Keratinocyte (primary cell): ENCODE measurements around the gene C16orf90.

Experiments used
- EZH2 ChIP-seq: IDR thresholded peaks from one replicate; pipeline ENCODE4 v1.6.1; 2012; ENCODE audit warnings: inconsistent platforms, mild to moderate bottlenecking, low read length, moderate library complexity
- TF ChIP-seq, protein P1 (sequence below), 3 experiments: IDR thresholded peaks in 1 of 3; conservative IDR thresholded peaks in 1 of 3; optimal IDR thresholded peaks in 1 of 3; 2 replicates in 2 of 3; 3 replicates in 1 of 3; pipeline versions ENCODE3 to v1.5.1; 2011; ENCODE audit warnings: low read length in 3 of 3, mild to moderate bottlenecking in 3 of 3, moderate library complexity in 2 of 3, control low read depth in 1 of 3, inconsistent platforms in 1 of 3; ENCODE audit not compliant: insufficient read depth in 2 of 3; ENCODE audit errors: extremely low read depth in 1 of 3

DNA sequence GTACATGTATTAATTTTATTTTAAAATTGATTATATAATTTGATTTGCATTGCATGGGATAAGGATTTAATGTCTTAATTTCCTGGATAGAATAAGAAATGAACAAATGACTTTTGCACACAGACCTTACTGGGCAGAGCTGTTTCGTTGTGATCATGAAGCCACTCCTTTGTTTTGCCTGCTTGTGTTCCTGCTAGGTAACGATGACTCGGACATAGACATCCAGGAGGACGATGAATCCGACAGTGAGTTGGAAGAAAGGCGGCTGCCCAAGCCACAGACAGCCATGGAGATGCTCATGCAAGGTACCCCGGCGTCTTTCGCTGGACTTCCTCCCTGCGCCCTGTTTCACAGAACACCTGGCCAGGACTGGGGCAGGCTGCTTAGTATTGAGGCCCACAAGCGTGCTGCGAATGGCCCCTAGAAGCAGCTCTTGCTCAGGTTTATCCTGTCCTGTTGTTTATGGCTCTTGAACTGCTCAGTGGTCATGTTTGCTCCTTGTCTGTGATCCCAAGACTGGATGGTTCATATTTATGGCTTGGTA is 35.2 kb upstream of the C16orf90 start:
- TF ChIP-seq, protein P1, sequence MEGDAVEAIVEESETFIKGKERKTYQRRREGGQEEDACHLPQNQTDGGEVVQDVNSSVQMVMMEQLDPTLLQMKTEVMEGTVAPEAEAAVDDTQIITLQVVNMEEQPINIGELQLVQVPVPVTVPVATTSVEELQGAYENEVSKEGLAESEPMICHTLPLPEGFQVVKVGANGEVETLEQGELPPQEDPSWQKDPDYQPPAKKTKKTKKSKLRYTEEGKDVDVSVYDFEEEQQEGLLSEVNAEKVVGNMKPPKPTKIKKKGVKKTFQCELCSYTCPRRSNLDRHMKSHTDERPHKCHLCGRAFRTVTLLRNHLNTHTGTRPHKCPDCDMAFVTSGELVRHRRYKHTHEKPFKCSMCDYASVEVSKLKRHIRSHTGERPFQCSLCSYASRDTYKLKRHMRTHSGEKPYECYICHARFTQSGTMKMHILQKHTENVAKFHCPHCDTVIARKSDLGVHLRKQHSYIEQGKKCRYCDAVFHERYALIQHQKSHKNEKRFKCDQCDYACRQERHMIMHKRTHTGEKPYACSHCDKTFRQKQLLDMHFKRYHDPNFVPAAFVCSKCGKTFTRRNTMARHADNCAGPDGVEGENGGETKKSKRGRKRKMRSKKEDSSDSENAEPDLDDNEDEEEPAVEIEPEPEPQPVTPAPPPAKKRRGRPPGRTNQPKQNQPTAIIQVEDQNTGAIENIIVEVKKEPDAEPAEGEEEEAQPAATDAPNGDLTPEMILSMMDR (optimal IDR thresholded peaks at IDR 0.05 in 1 of 3, IDR thresholded peaks at IDR 0.05 in 1 of 3, conservative IDR thresholded peaks at IDR 0.05 in 1 of 3; ENCODE audit: extremely low read depth in 1 of 3, insufficient read depth in 2 of 3, low read length in 3 of 3), result no peak
- no peak for TF ChIP-seq EZH2
